Activated CD4-positive, alpha-beta T cell treated with anti-CD3 and anti-CD28 coated beads, Interleukin-2, amount 50 U/mL, for 24 hours (primary cell): ENCODE results near the gene USP20.

Experiments used
- DNase-seq, 2 donors: peaks; one replicate each; pipeline ENCODE4 v3.0.0-alpha.2; 2020; ENCODE audit warnings: low read depth in 1 of 2, low spot score in 1 of 2

Gene USP20

GRCh38 chr9:129823542-129823934, 11.7 kb upstream of the USP20 start:
- DNase-seq, result no peak

- peak; percentile 82 to 89 for DNase-seq
Measured at GRCh38 chr9:129823935-129824601, 11.2 kb upstream of the USP20 start, which contains the start of gene TOR1A. Gene TOR1A, minus strand, starts transcription at chr9:129824136. Its CDS starts 51 bp downstream, at chr9:129824085.

GRCh38 chr9:129826344-129826743, 8.9 kb upstream of the USP20 start:
- DNase-seq, result no peak

GRCh38 chr9:129826759-129827158, 8.5 kb upstream of the USP20 start:
- no peak for DNase-seq

GRCh38 chr9:129828051-129828450, 7.2 kb upstream of the USP20 start:
- no peak for DNase-seq

GRCh38 chr9:129828969-129829368, 6.3 kb upstream of the USP20 start:
- no peak for DNase-seq

- no peak for DNase-seq
Measured at GRCh38 chr9:129832982-129833381, 2.3 kb upstream of the USP20 start.

GRCh38 chr9:129834489-129835127, 650 bp upstream of the USP20 start:
- DNase-seq, result no peak

GRCh38 chr9:129835860-129836223, 584 bp downstream of the USP20 start:
- no peak for DNase-seq

GRCh38 chr9:129836311-129837007, 1.2 kb downstream of the USP20 start:
- DNase-seq, result peak in 1 of 2 donors; percentile 38

- DNase-seq, result peak in 1 of 2 donors; percentile 37
Measured at GRCh38 chr9:129838707-129839259, 3.5 kb downstream of the USP20 start.

GRCh38 chr9:129839324-129840023, 4.2 kb downstream of the USP20 start:
- DNase-seq, result no peak

- no peak for DNase-seq
Measured at GRCh38 chr9:129840034-129840433, 4.8 kb downstream of the USP20 start.

GRCh38 chr9:129841071-129841470, 5.8 kb downstream of the USP20 start:
- no peak for DNase-seq

GRCh38 chr9:129845373-129845772, 10.1 kb downstream of the USP20 start:
- DNase-seq, result no peak

- DNase-seq, result no peak
Measured at GRCh38 chr9:129848712-129849441, 13.6 kb downstream of the USP20 start.

- no peak for DNase-seq
Measured at GRCh38 chr9:129849901-129850300, 14.6 kb downstream of the USP20 start.

GRCh38 chr9:129850821-129851550, 15.7 kb downstream of the USP20 start:
- no peak for DNase-seq

GRCh38 chr9:129851821-129852220, 16.6 kb downstream of the USP20 start:
- DNase-seq, result no peak

- DNase-seq, result no peak
Measured at GRCh38 chr9:129852579-129852978, 17.3 kb downstream of the USP20 start.
